H1 (cell line): ENCODE data around the gene ZMPSTE24. TPM values are rescaled to one million over a fixed set of nuclear protein-coding genes. Genes with fewer than 3 reads are reported as not detected.

ENCODE experiments used
- CTCF ChIA-PET: fragments of 300-600 bp; sonication (Branson Sonifier 250); formaldehyde crosslinking; loops from one replicate; lab custom pipeline; 2021; ENCODE audit not compliant: partially characterized antibody; lab: Charles Lee
- POLR2A ChIA-PET: fragments of 300-600 bp; sonication (Branson Sonifier 250); formaldehyde crosslinking; loops from one replicate; lab custom pipeline; 2021; ENCODE audit warnings: inconsistent platforms; ENCODE audit not compliant: partially characterized antibody; lab: Charles Lee
- DNase-seq, 2 experiments: peaks; one replicate each; pipeline versions ENCODE4 v3.0.0 to v3.0.0-alpha.2; 2010 to 2022; ENCODE audit warnings: low spot score in 2 of 2, low read depth in 1 of 2, mixed read lengths in 1 of 2
- FAIRE-seq: peaks from 2 replicates; lab custom pipeline; 2011; peaks lifted over from hg19 to GRCh38; lab: Jason Lieb, UNC
- H2AFZ ChIP-seq: 2 replicates; pipeline ENCODE4 v1.8.1; 2012; ENCODE audit warnings: low read length, inconsistent platforms
- H2AK5ac ChIP-seq: 2 replicates; pipeline ENCODE4 v1.6.1; 2013; ENCODE audit warnings: low read depth, low read length
- H2BK120ac ChIP-seq: replicated peaks from 2 replicates; pipeline ENCODE3; 2013; ENCODE audit warnings: low read depth, low read length, inconsistent platforms
- H2BK12ac ChIP-seq: 2 replicates; pipeline ENCODE4 v1.6.1; 2013; ENCODE audit warnings: low read depth, low read length
- H2BK15ac ChIP-seq: 2 replicates; pipeline ENCODE4 v1.6.1; 2013; ENCODE audit warnings: low read length
- H2BK20ac ChIP-seq: 2 replicates; pipeline ENCODE4 v1.6.1; 2013; ENCODE audit warnings: low read length
- H2BK5ac ChIP-seq: 2 replicates; pipeline ENCODE4 v1.6.1; 2013; ENCODE audit warnings: low read depth, low read length
- H3K14ac ChIP-seq: 2 replicates; pipeline ENCODE4 v1.6.1; 2013; ENCODE audit warnings: inconsistent platforms; ENCODE audit not compliant: insufficient read length
- H3K18ac ChIP-seq: 2 replicates; pipeline ENCODE4 v1.6.1; 2013; ENCODE audit warnings: low read length; ENCODE audit errors: extremely low read depth
- H3K23ac ChIP-seq: 2 replicates; pipeline ENCODE4 v1.6.1; 2013; ENCODE audit warnings: inconsistent platforms; ENCODE audit not compliant: insufficient read length
- H3K23me2 ChIP-seq: 2 replicates; pipeline ENCODE4 v1.6.1; 2013; ENCODE audit warnings: low read depth, low read length
- H3K27ac ChIP-seq: 2 replicates; pipeline ENCODE4 v1.6.1; 2011; ENCODE audit warnings: low read depth, low read length, inconsistent platforms
- H3K27me3 ChIP-seq, 4 experiments: replicated peaks in 1 of 4; 1 replicate in 1 of 4; 2 replicates in 3 of 4; pipeline versions ENCODE4 v1.6.1 to v1.8.1; 2011 to 2013; ENCODE audit warnings: low read length in 3 of 4, mild to moderate bottlenecking in 3 of 4, inconsistent platforms in 2 of 4, mixed read lengths in 2 of 4, moderate library complexity in 1 of 4; ENCODE audit not compliant: control insufficient read depth in 3 of 4, insufficient read depth in 3 of 4; ENCODE audit errors: extremely low read depth in 1 of 4
- H3K36me3 ChIP-seq, 4 experiments: 2 replicates each; pipeline versions ENCODE4 v1.6.1 to v1.8.1; 2011 to 2013; ENCODE audit warnings: mild to moderate bottlenecking in 4 of 4, low read length in 3 of 4, moderate library complexity in 2 of 4, control low read depth in 1 of 4, inconsistent platforms in 1 of 4; ENCODE audit not compliant: insufficient read depth in 4 of 4, control insufficient read depth in 2 of 4
- H3K4ac ChIP-seq: replicated peaks from 2 replicates; pipeline ENCODE3; 2013; ENCODE audit warnings: low read length, low read depth, mixed read lengths, inconsistent platforms; ENCODE audit not compliant: insufficient read length
- H3K4me1 ChIP-seq, 4 experiments: replicated peaks in 1 of 4; 1 replicate in 1 of 4; 2 replicates in 3 of 4; pipeline versions ENCODE4 v1.6.1 to v1.8.1; 2011 to 2013; ENCODE audit warnings: low read length in 3 of 4, inconsistent platforms in 2 of 4, mixed read lengths in 1 of 4; ENCODE audit not compliant: insufficient read depth in 4 of 4, control insufficient read depth in 3 of 4
- H3K4me2 ChIP-seq, 2 experiments: 2 replicates each; pipeline versions ENCODE4 v1.6.1 to v1.8.1; 2011 to 2013; ENCODE audit warnings: low read depth in 2 of 2, low read length in 2 of 2, control low read depth in 1 of 2, inconsistent platforms in 1 of 2, mild to moderate bottlenecking in 1 of 2; ENCODE audit not compliant: insufficient read depth in 1 of 2
- H3K4me3 ChIP-seq, 4 experiments: fragments of 200-600, 300-600 bp in 1 of 4; sonication (generic), shearing (Covaris generic), sonication (Bioruptor Twin) in 1 of 4; 2 replicates each; pipeline versions ENCODE4 v1.5.1 to v1.8.1; 2011 to 2016; ENCODE audit warnings: low read length in 4 of 4, low read depth in 3 of 4, control low read depth in 2 of 4, inconsistent platforms in 2 of 4, mild to moderate bottlenecking in 2 of 4, mixed read lengths in 1 of 4, moderate library complexity in 1 of 4; ENCODE audit not compliant: insufficient read depth in 2 of 4; ENCODE audit errors: extremely low read depth in 1 of 4
- H3K56ac ChIP-seq: replicated peaks from 2 replicates; pipeline ENCODE3; 2013; ENCODE audit warnings: low read depth, mild to moderate bottlenecking, mixed read lengths, low read length, inconsistent platforms; ENCODE audit not compliant: insufficient read length
- H3K79me1 ChIP-seq: 2 replicates; pipeline ENCODE4 v1.6.1; 2013; ENCODE audit warnings: low read depth, low read length, control low read depth
- H3K79me2 ChIP-seq, 2 experiments: 2 replicates each; pipeline versions ENCODE4 v1.6.1 to v1.8.1; 2012 to 2013; ENCODE audit warnings: low read length in 2 of 2, mild to moderate bottlenecking in 2 of 2, inconsistent platforms in 1 of 2; ENCODE audit not compliant: insufficient read depth in 2 of 2, control insufficient read depth in 1 of 2
- H3K9ac ChIP-seq, 4 experiments: replicated peaks in 1 of 4; 1 replicate in 1 of 4; 2 replicates in 3 of 4; pipeline versions ENCODE4 v1.6.1 to v1.8.1; 2011 to 2013; ENCODE audit warnings: low read depth in 3 of 4, low read length in 3 of 4, control low read depth in 2 of 4, mild to moderate bottlenecking in 2 of 4, moderate library complexity in 2 of 4, inconsistent platforms in 1 of 4; ENCODE audit errors: extremely low read depth in 1 of 4
- H3K9me3 ChIP-seq, 2 experiments: 2 replicates each; pipeline versions ENCODE4 v1.6.1 to v1.8.1; 2012 to 2013; ENCODE audit warnings: mild to moderate bottlenecking in 2 of 2, moderate library complexity in 2 of 2, control low read depth in 1 of 2, inconsistent platforms in 1 of 2, low read depth in 1 of 2, low read length in 1 of 2, mixed read lengths in 1 of 2; ENCODE audit not compliant: insufficient read depth in 2 of 2
- H4K20me1 ChIP-seq, 2 experiments: replicated peaks in 1 of 2; 2 replicates each; pipeline versions ENCODE3 to v1.8.1; 2011 to 2013; ENCODE audit warnings: inconsistent platforms in 2 of 2, low read length in 2 of 2, mild to moderate bottlenecking in 1 of 2; ENCODE audit not compliant: insufficient read depth in 2 of 2, control insufficient read depth in 1 of 2
- H4K5ac ChIP-seq: 2 replicates; pipeline ENCODE4 v1.6.1; 2013; ENCODE audit warnings: low read length, low read depth, mixed read lengths, inconsistent platforms; ENCODE audit not compliant: insufficient read length
- H4K8ac ChIP-seq: 2 replicates; pipeline ENCODE4 v1.8.0; 2013; ENCODE audit warnings: mild to moderate bottlenecking, moderate library complexity, low read length, inconsistent platforms; ENCODE audit not compliant: insufficient read depth; ENCODE audit errors: extremely low read depth
- H4K91ac ChIP-seq: replicated peaks from 2 replicates; pipeline ENCODE3; 2013; ENCODE audit warnings: low read length, mixed read lengths, inconsistent platforms; ENCODE audit not compliant: insufficient read length
- BACH1 ChIP-seq: IDR thresholded peaks from 2 replicates; pipeline ENCODE4 v1.6.1; 2012; ENCODE audit warnings: low read length, improper control_type of control experiment
- BCL11A ChIP-seq, 2 experiments: IDR thresholded peaks; one replicate each; pipeline ENCODE4 v1.6.1; 2011; ENCODE audit warnings: low read depth in 2 of 2, low read length in 2 of 2, mild to moderate bottlenecking in 2 of 2
- CTBP2 ChIP-seq: IDR thresholded peaks from 2 replicates; pipeline ENCODE4 v1.7.0; 2011; ENCODE audit warnings: borderline replicate concordance, mild to moderate bottlenecking, moderate library complexity, mixed read lengths, low read length; ENCODE audit not compliant: insufficient read depth, insufficient read length
- HDAC2 ChIP-seq, 2 experiments: fragments of 300-600 bp in 1 of 2; sonication (generic) in 1 of 2; IDR thresholded peaks; 2 replicates each; pipeline ENCODE4 v1.6.1; 2011 to 2012; ENCODE audit warnings: low read depth in 2 of 2, low read length in 2 of 2, mild to moderate bottlenecking in 2 of 2, moderate library complexity in 2 of 2, borderline replicate concordance in 1 of 2, inconsistent platforms in 1 of 2
- RNF2 ChIP-seq: fragments of 200-900, 300-1000 bp; sonication (generic); IDR thresholded peaks from 2 replicates; pipeline ENCODE4 v1.7.1; 2016; ENCODE audit warnings: borderline replicate concordance, low read depth, mild to moderate bottlenecking, antibody characterized with exemption, low read length; ENCODE audit not compliant: poor library complexity, severe bottlenecking; ENCODE audit errors: missing control alignments
- SUZ12 ChIP-seq: fragments of 200-600 bp; sonication (generic); IDR thresholded peaks from 2 replicates; pipeline ENCODE4 v1.6.1; 2012; ENCODE audit warnings: mild to moderate bottlenecking, inconsistent platforms, low read length, moderate library complexity, mixed read lengths
- TEAD4 ChIP-seq: IDR thresholded peaks from 2 replicates; pipeline ENCODE4 v1.6.1; 2012; ENCODE audit warnings: low read depth, low read length, inconsistent platforms, mixed read lengths
- WGBS, 2 experiments: shearing (Covaris generic) in 1 of 2; methylation state at CpG; one replicate each; pipeline versions ENCODE4 v1.1.6 to v1.1.7; 2013 to 2015; ENCODE audit warnings: low lambda C conversion rate in 2 of 2, mixed read lengths in 2 of 2, inconsistent platforms in 1 of 2, low coverage in 1 of 2, missing lambda C conversion rate in 1 of 2; ENCODE audit not compliant: insufficient replicate concordance in 2 of 2, insufficient coverage in 1 of 2, insufficient read length in 1 of 2; ENCODE audit errors: extremely low coverage in 1 of 2, missing lambda C conversion rate in 1 of 2; 5-methylcytosine and 5-hydroxymethylcytosine counted together
- polyA plus RNA-seq, 7 experiments: library from polyadenylated mRNA; depleted of rRNA in 3 of 7; stranded (reverse) in 5 of 7; unstranded in 2 of 7; fragments of >200 nt in 5 of 7; fragments of 200-250 nt in 2 of 7; gene quantifications; 1 replicate in 5 of 7; 2 replicates in 1 of 7; 4 replicates in 1 of 7; pipeline versions ENCODE4 v1.2.1 to v1.2.3, GENCODE V29; 2011 to 2013; ENCODE audit warnings: missing spikeins in 2 of 7, mixed read lengths in 2 of 7
- total RNA-seq: library from RNA; stranded (reverse); fragmentation: NEBNext Ultra II Directional; extraction: Animal tissue kit (Norgen Biotek cat#: 25700); gene quantifications from 2 replicates; pipeline ENCODE4 v1.2.1, GENCODE V29; 2021

The ZMPSTE24 gene
- total and polyA plus RNA-seq, 2 of the 8 experiments (the other 6 are each of a cell fraction or from before 2014, with no cell fraction given) = 12.7 to 42.9 TPM

DNA sequence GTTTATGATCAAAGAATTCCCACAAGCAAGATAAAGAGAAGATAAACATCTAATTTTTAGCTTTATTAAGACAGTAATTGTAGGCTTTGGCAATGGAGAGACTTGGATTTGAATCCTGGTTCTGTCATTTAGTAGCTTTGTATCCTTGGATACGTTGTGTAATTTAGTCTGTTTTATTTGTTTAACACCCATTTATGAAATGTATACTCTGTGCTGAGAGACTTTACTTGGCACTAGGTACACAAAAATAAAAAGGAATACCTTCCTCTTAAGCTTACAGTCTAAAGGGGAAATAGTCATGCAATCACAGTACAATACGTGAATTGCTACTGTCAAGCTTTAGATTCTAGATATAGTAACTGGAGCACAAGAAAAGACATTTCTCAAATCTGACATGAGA is 23.8 kb downstream of the ZMPSTE24 start:
- Histone ChIP-seq H4K5ac (no peak overlapping the region), H2BK20ac (no peak overlapping the region), H3K9ac (no peak overlapping the region), H3K18ac (no peak overlapping the region), H3K23me2 (0 out of 2 replicates have a peak, but pooled peaks cover 1% of the 10 kb centered on the region), H3K27me3 (no peaks in the 10 kb centered on the region), H2AK5ac (no peak overlapping the region), H4K91ac (no peak overlapping the region), H2AFZ (no peak overlapping the region), H3K56ac (no peak overlapping the region), H3K27ac (no peak overlapping the region), H2BK12ac (no peak overlapping the region), H3K9me3 (no peaks in the 10 kb centered on the region), H2BK120ac (no peak overlapping the region), H4K20me1 (no peaks in the 10 kb centered on the region), H3K4ac (no peak overlapping the region), H3K14ac (no peak overlapping the region), H3K36me3 (peaks cover 4 to 33% (median 12%) of the 10 kb centered on the region in 4 experiments; a peak in 6 of 8 replicates), H3K79me2 (no peaks in the 10 kb centered on the region; a peak in 1 of 4 replicates), H3K4me3 (no peak overlapping the region), H4K8ac (no peak overlapping the region), H3K4me1 (no peaks in the 10 kb centered on the region), H3K79me1 (0 out of 2 replicates have a peak, but pooled peaks cover 3% of the 10 kb centered on the region), H2BK5ac (no peak overlapping the region), H3K4me2 (no peak overlapping the region), H2BK15ac (no peak overlapping the region), H3K23ac (no peak overlapping the region)
- FAIRE-seq (no peak), DNase-seq (no peak)
- ChIA-PET POLR2A (no interaction called here), CTCF (interaction anchor here (0.7 to 1.6 kb wide), 8 partner anchors 12 to 199 kb away, joined by 3 to 8 read pairs (median 4); partner anchors contain the start of gene COL9A2)
- WGBS, 2 experiments = 88% methylated on average over 2 of the region's 2 CpGs; no CpG with 5 or more reads in 1 of the 2 experiments
- TF ChIP-seq RNF2 (no peak), BACH1 (no peak), SUZ12 (no peak), CTBP2 (no peak), BCL11A (IDR thresholded peaks at IDR 0.05; ENCODE audit: low read depth in 2 of 2, low read length in 2 of 2) (no peak), TEAD4 (no peak), HDAC2 (IDR thresholded peaks at IDR 0.05; ENCODE audit: borderline replicate concordance in 1 of 2, low read depth in 2 of 2, low read length in 2 of 2) (no peak)
